D721Med (cell line): ENCODE measurements around the gene PACRG.

ENCODE experiments used
- DNase-seq: peaks from one replicate; pipeline ENCODE4 v3.0.0; 2011; ENCODE audit warnings: low spot score; ENCODE audit not compliant: insufficient read length
- FAIRE-seq: peaks from 2 replicates; lab custom pipeline; 2011; peaks lifted over from hg19 to GRCh38; lab: Jason Lieb, UNC
- TF ChIP-seq, protein P1 (sequence below): IDR thresholded peaks from 2 replicates; pipeline ENCODE4 v1.5.1; 2012; ENCODE audit warnings: mild to moderate bottlenecking, control low read depth; ENCODE audit not compliant: insufficient read depth; ENCODE audit errors: missing control alignments

The PACRG gene

DNA sequence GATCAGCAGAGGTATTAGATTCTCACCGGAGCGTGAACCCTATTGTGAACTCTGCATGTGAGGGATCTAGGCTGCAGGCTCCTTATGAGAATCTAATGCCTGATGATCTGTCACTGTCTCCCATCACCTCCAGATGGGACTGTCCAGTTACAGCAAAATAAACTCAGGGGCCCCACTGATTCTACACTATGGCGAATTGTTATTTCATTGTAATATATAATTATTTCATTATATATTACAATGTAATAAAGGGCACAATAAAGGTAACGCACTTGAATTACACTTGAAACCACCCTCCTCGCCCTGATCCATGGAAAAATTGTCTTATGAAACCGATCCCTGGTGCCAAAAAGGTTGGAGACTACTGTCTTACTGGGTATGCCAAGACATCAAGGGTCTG lies 18.8 kb upstream of the PACRG start:
- FAIRE-seq = no peak
- no peak for DNase-seq
- TF ChIP-seq, protein P1, sequence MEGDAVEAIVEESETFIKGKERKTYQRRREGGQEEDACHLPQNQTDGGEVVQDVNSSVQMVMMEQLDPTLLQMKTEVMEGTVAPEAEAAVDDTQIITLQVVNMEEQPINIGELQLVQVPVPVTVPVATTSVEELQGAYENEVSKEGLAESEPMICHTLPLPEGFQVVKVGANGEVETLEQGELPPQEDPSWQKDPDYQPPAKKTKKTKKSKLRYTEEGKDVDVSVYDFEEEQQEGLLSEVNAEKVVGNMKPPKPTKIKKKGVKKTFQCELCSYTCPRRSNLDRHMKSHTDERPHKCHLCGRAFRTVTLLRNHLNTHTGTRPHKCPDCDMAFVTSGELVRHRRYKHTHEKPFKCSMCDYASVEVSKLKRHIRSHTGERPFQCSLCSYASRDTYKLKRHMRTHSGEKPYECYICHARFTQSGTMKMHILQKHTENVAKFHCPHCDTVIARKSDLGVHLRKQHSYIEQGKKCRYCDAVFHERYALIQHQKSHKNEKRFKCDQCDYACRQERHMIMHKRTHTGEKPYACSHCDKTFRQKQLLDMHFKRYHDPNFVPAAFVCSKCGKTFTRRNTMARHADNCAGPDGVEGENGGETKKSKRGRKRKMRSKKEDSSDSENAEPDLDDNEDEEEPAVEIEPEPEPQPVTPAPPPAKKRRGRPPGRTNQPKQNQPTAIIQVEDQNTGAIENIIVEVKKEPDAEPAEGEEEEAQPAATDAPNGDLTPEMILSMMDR = no peak

DNA sequence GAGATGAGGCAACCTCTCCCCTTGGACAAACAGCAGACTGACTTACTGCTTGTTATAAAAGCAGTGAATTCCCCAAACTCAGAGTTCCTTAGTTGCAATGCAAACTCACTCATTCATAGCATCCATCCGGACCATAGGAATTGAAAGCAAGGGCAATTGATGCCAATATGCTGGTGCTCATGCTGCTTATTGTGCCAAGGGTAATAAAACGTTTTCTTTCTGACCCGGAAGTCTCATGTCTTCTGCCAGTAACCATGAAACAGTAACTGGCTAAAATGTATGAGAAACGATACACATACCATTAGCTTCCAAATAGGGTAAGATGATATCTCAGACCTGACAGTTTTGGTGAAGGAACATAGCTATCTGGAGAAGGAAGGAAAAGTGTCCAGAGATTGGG lies 18.3 kb upstream of the PACRG start:
- DNase-seq (no peak), FAIRE-seq (no peak)
- TF ChIP-seq, protein P1 = no peak

DNA sequence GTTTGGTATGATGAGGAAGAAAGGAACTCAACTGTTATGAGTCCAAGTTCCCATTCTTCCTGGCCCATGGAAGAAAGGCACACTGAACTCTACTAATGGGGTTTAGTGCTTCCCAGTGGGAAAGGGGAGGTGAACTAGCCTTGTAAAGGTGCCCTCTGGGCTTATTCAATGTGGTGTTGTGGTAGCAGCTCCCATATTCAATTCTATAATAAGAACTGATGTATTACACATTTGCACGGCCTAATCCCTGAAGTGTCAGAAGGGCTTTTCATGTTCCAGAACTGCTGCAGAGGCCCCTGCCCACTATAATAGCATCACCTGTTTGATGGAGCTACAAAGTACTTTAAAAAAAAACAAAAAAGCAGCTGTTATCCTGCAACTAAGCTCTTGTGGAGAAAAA lies 17.4 kb upstream of the PACRG start:
- TF ChIP-seq, protein P1 = no peak
- no peak for FAIRE-seq
- DNase-seq = no peak

DNA sequence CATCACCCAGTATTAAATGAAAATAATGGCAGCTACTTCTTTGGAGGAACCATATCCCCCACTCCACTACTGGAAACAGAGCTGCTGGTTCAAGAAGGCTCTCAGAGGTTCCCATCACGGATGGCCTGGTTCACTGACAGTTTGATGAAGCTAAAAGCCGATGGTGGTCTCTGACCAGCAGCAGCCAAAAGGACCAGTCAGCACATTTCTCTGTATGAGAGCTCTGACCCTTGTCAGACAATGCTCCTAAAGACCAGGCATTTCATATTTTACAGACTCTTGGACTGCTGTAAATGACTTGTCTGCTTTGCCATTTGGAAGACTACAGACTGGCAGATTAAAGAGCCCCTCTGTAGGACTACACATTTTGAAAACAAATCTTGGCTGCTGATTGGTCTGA lies 16.8 kb upstream of the PACRG start:
- FAIRE-seq = no peak
- TF ChIP-seq, protein P1 = no peak
- no peak for DNase-seq

DNA sequence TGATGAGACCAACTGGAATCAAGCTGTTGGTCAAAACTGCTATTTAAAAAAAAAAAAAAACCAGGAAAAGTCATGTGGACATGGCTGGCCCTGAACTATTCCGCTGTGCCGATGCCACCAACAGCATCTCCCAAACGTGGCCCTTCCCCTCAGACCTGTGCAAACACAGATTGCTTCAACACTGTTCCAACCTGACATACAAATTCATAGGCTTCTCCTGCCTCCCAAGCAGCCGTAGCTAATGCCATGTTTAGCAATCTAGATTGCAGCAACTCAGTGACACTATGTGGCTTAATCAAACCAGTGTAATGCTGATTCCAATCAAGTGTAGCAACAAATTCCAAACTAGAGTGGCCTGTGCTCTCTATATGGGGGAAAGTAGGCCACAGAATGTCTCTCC lies 16.4 kb upstream of the PACRG start:
- DNase-seq = no peak
- FAIRE-seq = no peak
- TF ChIP-seq, protein P1 = no peak

DNA sequence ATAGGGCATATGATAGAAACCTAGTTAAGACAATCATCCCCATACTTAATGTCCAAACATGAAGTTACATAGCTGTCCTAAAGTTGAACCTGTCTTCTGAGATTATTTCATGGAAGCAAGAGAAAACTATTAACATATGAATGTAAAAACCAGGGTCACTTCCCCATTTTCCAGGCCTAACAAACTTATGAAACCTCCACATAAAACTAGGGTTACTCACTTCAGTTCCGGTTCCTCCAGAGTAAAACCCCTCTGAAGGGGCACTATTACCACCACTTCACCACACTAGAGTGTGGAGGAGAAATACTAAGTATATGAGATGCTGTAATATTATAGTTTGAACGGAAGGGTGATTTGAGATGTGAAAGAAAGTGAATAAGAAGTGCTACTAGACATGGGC lies 15.1 kb upstream of the PACRG start:
- FAIRE-seq = no peak
- TF ChIP-seq, protein P1 = no peak
- DNase-seq = no peak

DNA sequence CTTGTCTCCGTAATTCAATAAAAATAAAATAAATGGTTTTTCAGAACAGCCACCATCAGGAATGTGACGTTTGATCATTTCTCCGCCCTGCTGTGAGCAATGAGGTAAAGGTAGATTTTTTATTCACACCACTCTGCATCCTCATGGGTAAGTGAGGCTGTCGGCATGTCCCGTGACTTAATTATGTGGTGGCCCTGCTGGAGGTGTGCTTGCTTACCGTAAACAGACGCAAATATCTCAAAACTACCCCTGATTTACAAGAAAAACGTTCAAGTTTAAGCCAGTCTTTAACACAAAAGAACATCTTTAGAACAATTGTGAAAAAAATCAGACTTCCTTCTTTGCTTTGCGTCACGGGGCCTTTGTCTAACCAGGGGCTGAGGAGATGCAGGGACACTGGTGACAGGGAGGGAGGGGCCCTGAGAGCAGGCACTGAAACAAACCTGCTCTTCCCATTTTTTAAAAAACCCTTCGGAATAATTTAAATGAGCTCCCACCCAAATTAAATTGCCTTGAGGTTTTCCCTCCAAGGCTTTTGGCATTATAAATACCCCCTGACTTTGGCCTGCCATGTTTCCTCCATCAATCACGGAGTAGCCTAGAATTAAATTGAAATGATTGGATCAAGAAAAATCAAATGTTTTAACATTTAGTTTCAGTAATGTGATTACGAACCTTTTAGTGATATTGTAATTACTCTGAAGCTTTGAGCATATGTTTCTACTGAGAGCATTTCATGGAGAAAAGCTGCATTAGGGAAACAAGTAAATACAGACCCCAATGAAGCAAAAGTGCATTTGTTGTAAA lies 13.6 kb upstream of the PACRG start:
- no peak for DNase-seq
- TF ChIP-seq, protein P1 = no peak
- FAIRE-seq = no peak
